ENCODE measurements around the gene HSPB8. TPM values are rescaled to one million over a fixed set of nuclear protein-coding genes. Genes with fewer than 3 reads are reported as not detected.

Gene HSPB8
- polyA plus RNA-seq, 1 donor (not counting 4 experiments of a cell fraction or from before 2014, with no cell fraction given) = 3.0 TPM

- no peaks in the 10 kb centered on the region for H3K36me3 ChIP-seq (ENCODE audit: control insufficient read depth in 2 of 2, extremely low read depth in 1 of 2, insufficient read depth in 2 of 2, low read length in 2 of 2)
- H3K27ac ChIP-seq (ENCODE audit: control insufficient read depth, insufficient read depth, low read length) = no peak overlapping the region
- DNase-seq (ENCODE audit: low read depth, low spot score) (no peak), FAIRE-seq (no peak)
- no peaks in the 10 kb centered on the region for H3K79me2 ChIP-seq (ENCODE audit: control insufficient read depth, insufficient read depth, low read length)
- H3K4me3 ChIP-seq (ENCODE audit: control insufficient read depth in 2 of 3, extremely low read depth in 1 of 3, insufficient read depth in 2 of 3, low read depth in 1 of 3, low read length in 3 of 3) = no peak overlapping the region
- TF ChIP-seq EZH2 (IDR thresholded peaks at IDR 0.05; ENCODE audit: low read length) (no peak), CTCF (optimal IDR thresholded peaks at IDR 0.05 in 1 of 3, IDR thresholded peaks at IDR 0.05 in 1 of 3, conservative IDR thresholded peaks at IDR 0.05 in 1 of 3; ENCODE audit: extremely low read depth in 1 of 3, insufficient read depth in 2 of 3, low read length in 3 of 3) (no peak)
- no peaks in the 10 kb centered on the region for H3K9me1 ChIP-seq (ENCODE audit: control insufficient read depth, extremely low read depth, insufficient read depth, low read length)
- no peak overlapping the region for H2AFZ ChIP-seq (ENCODE audit: control insufficient read depth, low read length)
- no peak overlapping the region for H3K4me2 ChIP-seq (ENCODE audit: control insufficient read depth, extremely low read depth, insufficient read depth, low read depth, low read length)
- H3K9me3 ChIP-seq (ENCODE audit: control insufficient read depth, low read depth, low read length) = no peaks in the 10 kb centered on the region
- dilution Hi-C loops (cut with MboI; ENCODE audit: extremely low pct_ligation_motif_present, low sequenced_read_pairs) = no loop called here
- H3K9ac ChIP-seq (ENCODE audit: control insufficient read depth, extremely low read depth, insufficient read depth, low read length) = no peak overlapping the region
- no peaks in the 10 kb centered on the region for H4K20me1 ChIP-seq (ENCODE audit: control insufficient read depth, extremely low read depth, insufficient read depth, low read length)
- H3K4me1 ChIP-seq (ENCODE audit: control insufficient read depth, extremely low read depth, insufficient read depth, low read length) = no peaks in the 10 kb centered on the region
- H3K27me3 ChIP-seq (ENCODE audit: control insufficient read depth, extremely low read depth, insufficient read depth, low read length) = no peaks in the 10 kb centered on the region
Observed at GRCh38 chr12:119136811-119137410, 41.8 kb upstream of the HSPB8 start.

- Histone ChIP-seq H3K4me2 (ENCODE audit: control insufficient read depth, extremely low read depth, insufficient read depth, low read depth, low read length) (no peak overlapping the region), H3K9me3 (ENCODE audit: control insufficient read depth, low read depth, low read length) (no peaks in the 10 kb centered on the region), H4K20me1 (ENCODE audit: control insufficient read depth, extremely low read depth, insufficient read depth, low read length) (no peaks in the 10 kb centered on the region), H3K27ac (ENCODE audit: control insufficient read depth, insufficient read depth, low read length) (no peak overlapping the region), H3K36me3 (ENCODE audit: control insufficient read depth in 2 of 2, extremely low read depth in 1 of 2, insufficient read depth in 2 of 2, low read length in 2 of 2) (no peaks in the 10 kb centered on the region), H3K9ac (ENCODE audit: control insufficient read depth, extremely low read depth, insufficient read depth, low read length) (no peak overlapping the region), H3K79me2 (ENCODE audit: control insufficient read depth, insufficient read depth, low read length) (no peaks in the 10 kb centered on the region), H2AFZ (ENCODE audit: control insufficient read depth, low read length) (no peak overlapping the region), H3K4me1 (ENCODE audit: control insufficient read depth, extremely low read depth, insufficient read depth, low read length) (no peaks in the 10 kb centered on the region), H3K9me1 (ENCODE audit: control insufficient read depth, extremely low read depth, insufficient read depth, low read length) (no peaks in the 10 kb centered on the region), H3K27me3 (ENCODE audit: control insufficient read depth, extremely low read depth, insufficient read depth, low read length) (no peaks in the 10 kb centered on the region), H3K4me3 (ENCODE audit: control insufficient read depth in 2 of 3, extremely low read depth in 1 of 3, insufficient read depth in 2 of 3, low read depth in 1 of 3, low read length in 3 of 3) (no peak overlapping the region)
- dilution Hi-C loops (cut with MboI; ENCODE audit: extremely low pct_ligation_motif_present, low sequenced_read_pairs) = no loop called here
- no peak for FAIRE-seq
- TF ChIP-seq EZH2 (IDR thresholded peaks at IDR 0.05; ENCODE audit: low read length) = no peak
- no peak for TF ChIP-seq CTCF (optimal IDR thresholded peaks at IDR 0.05 in 1 of 3, IDR thresholded peaks at IDR 0.05 in 1 of 3, conservative IDR thresholded peaks at IDR 0.05 in 1 of 3; ENCODE audit: extremely low read depth in 1 of 3, insufficient read depth in 2 of 3, low read length in 3 of 3)
- DNase-seq (ENCODE audit: low read depth, low spot score) = no peak
Observed at GRCh38 chr12:119139448-119139847, 39.3 kb upstream of the HSPB8 start.

All from keratinocyte (primary cell).